Epidermal melanocyte (primary cell): ENCODE results near the gene EFCAB8.

Experiments
- DNase-seq: peaks from one replicate; pipeline ENCODE4 v3.0.0; 2011; ENCODE audit warnings: low spot score; ENCODE audit not compliant: insufficient read length

Gene EFCAB8

GRCh38 chr20:32984196-32984595 is 125.5 kb downstream of the EFCAB8 start:
- no peak for DNase-seq

GRCh38 chr20:32984631-32985354 is 126.1 kb downstream of the EFCAB8 start:
- DNase-seq, result no peak

- DNase-seq, result no peak
Measured at GRCh38 chr20:32985596-32985995, 126.9 kb downstream of the EFCAB8 start.

GRCh38 chr20:32986331-32986966 is 127.7 kb downstream of the EFCAB8 start:
- DNase-seq, result no peak

GRCh38 chr20:32987044-32987825 is 128.5 kb downstream of the EFCAB8 start:
- no peak for DNase-seq

GRCh38 chr20:32988008-32988407 is 129.3 kb downstream of the EFCAB8 start:
- no peak for DNase-seq

- DNase-seq, result no peak
Measured at GRCh38 chr20:32989507-32990283, 131.0 kb downstream of the EFCAB8 start.

GRCh38 chr20:32990426-32990825 is 131.7 kb downstream of the EFCAB8 start:
- DNase-seq, result no peak

- DNase-seq, result no peak
Measured at GRCh38 chr20:32991383-32991782, 132.7 kb downstream of the EFCAB8 start.

- no peak for DNase-seq
Measured at GRCh38 chr20:32991792-32992641, 133.3 kb downstream of the EFCAB8 start.

- DNase-seq, result no peak
Measured at GRCh38 chr20:32993496-32994050, 134.8 kb downstream of the EFCAB8 start.

GRCh38 chr20:32995802-32996201 is 137.1 kb downstream of the EFCAB8 start:
- no peak for DNase-seq

- DNase-seq, result no peak
Measured at GRCh38 chr20:32997431-32997830, 138.7 kb downstream of the EFCAB8 start.

GRCh38 chr20:32999603-33000250 is 141.0 kb downstream of the EFCAB8 start:
- DNase-seq, result no peak

GRCh38 chr20:33000802-33001466 is 142.2 kb downstream of the EFCAB8 start:
- no peak for DNase-seq

GRCh38 chr20:33002087-33002808 is 143.5 kb downstream of the EFCAB8 start:
- no peak for DNase-seq

- no peak for DNase-seq
Measured at GRCh38 chr20:33004141-33004751, 145.5 kb downstream of the EFCAB8 start, which contains the start of gene SUN5. Gene SUN5 (minus strand): TSS chr20:33004433. CDS start chr20:33004340, 93 bp downstream.

GRCh38 chr20:33005132-33005566 is 146.4 kb downstream of the EFCAB8 start:
- no peak for DNase-seq
